ENCODE measurements around the gene SMARCA1.

DNA sequence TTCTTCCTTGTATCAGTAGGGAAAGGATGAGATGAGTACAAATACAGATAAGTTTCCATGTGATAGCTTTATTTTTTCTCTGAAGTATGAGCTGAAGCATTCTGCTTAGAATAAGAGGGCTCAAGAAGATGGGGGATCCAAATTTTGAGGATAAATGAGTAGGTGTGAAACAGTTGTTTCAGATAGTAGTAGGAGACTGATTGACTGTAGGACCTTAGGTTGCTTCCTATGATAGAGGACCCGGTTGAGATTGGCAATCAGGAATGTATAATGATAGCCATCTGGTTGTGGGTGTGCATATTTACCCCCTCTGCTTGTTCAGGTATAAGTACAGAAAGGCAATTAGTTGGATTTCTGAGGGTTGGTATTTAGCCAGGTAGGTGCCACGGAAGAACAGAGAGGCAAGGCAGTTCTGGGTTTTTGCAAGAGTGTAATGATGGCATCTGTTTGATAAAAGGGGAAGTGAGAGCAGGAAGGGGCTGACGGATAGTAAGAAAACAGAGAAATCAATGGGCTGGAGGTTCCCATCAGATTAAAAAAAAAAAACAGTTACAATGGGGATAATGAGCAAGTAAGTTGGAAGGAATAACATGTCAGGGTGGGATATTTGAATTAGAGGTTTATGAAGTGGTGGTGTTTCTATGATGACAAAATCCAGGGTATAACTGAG, 30.5 kb upstream of the SMARCA1 start:
- TF ChIP-seq, protein P1, sequence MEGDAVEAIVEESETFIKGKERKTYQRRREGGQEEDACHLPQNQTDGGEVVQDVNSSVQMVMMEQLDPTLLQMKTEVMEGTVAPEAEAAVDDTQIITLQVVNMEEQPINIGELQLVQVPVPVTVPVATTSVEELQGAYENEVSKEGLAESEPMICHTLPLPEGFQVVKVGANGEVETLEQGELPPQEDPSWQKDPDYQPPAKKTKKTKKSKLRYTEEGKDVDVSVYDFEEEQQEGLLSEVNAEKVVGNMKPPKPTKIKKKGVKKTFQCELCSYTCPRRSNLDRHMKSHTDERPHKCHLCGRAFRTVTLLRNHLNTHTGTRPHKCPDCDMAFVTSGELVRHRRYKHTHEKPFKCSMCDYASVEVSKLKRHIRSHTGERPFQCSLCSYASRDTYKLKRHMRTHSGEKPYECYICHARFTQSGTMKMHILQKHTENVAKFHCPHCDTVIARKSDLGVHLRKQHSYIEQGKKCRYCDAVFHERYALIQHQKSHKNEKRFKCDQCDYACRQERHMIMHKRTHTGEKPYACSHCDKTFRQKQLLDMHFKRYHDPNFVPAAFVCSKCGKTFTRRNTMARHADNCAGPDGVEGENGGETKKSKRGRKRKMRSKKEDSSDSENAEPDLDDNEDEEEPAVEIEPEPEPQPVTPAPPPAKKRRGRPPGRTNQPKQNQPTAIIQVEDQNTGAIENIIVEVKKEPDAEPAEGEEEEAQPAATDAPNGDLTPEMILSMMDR (IDR thresholded peaks at IDR 0.05; ENCODE audit: low read length), result no peak
- TF ChIP-seq EZH2 (optimal IDR thresholded peaks at IDR 0.05; ENCODE audit: low read depth, low read length) (no peak), EZH2phosphoT487 (IDR thresholded peaks at IDR 0.05; ENCODE audit: low read length) (no peak)

Measured in MM.1S (cell line).